ENCODE data around the gene TATDN2.

The TATDN2 gene, protein sequence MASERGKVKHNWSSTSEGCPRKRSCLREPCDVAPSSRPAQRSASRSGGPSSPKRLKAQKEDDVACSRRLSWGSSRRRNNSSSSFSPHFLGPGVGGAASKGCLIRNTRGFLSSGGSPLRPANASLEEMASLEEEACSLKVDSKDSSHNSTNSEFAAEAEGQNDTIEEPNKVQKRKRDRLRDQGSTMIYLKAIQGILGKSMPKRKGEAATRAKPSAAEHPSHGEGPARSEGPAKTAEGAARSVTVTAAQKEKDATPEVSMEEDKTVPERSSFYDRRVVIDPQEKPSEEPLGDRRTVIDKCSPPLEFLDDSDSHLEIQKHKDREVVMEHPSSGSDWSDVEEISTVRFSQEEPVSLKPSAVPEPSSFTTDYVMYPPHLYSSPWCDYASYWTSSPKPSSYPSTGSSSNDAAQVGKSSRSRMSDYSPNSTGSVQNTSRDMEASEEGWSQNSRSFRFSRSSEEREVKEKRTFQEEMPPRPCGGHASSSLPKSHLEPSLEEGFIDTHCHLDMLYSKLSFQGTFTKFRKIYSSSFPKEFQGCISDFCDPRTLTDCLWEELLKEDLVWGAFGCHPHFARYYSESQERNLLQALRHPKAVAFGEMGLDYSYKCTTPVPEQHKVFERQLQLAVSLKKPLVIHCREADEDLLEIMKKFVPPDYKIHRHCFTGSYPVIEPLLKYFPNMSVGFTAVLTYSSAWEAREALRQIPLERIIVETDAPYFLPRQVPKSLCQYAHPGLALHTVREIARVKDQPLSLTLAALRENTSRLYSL

DNA sequence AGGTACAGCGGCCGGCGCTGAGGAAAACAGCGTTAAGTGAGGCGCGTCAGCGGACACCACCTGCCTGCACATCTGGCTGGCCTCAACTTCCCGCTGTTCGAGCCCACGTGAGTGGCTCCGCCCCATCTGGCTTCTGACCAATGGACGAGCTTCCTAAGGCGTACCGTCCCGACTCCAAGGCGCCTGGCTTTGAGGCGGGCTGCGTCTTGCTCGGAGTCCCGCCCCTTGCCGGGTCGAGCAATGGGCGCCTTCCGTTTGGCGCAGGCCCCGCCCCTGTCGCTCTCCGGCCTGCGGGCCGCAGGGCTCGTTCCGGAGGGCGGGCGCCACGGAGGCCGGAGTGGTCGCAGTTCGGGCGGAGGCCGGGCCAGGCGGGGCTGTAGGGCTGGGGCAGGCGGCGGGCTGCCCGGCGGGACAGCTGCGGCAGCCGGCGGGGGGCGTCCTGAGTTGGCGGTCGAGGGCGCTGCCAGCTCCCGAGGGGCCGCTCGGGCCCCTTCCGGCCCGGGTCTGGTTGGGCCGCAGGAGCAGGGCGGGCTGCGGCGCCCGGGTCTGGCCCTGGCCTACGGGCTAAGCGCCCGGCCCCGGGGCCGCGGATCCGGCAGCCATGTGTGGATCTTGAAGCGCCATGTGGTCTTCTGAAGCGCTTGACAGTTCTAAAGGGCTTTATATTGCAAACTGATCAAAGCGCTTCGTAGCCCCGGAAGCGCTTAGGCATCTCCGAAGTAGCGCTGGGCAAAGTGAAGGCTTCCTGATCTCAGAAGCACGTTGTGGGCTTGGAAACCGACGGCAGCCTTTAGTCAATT, at the start of gene TATDN2:
TSS of gene TATDN2 (plus strand) at position 276 of the 800 bp plus-strand sequence. CDS start 742 bp downstream, outside the sequence.
- DNase-seq, result peak; percentile 20 to 93 (median 84)

DNA sequence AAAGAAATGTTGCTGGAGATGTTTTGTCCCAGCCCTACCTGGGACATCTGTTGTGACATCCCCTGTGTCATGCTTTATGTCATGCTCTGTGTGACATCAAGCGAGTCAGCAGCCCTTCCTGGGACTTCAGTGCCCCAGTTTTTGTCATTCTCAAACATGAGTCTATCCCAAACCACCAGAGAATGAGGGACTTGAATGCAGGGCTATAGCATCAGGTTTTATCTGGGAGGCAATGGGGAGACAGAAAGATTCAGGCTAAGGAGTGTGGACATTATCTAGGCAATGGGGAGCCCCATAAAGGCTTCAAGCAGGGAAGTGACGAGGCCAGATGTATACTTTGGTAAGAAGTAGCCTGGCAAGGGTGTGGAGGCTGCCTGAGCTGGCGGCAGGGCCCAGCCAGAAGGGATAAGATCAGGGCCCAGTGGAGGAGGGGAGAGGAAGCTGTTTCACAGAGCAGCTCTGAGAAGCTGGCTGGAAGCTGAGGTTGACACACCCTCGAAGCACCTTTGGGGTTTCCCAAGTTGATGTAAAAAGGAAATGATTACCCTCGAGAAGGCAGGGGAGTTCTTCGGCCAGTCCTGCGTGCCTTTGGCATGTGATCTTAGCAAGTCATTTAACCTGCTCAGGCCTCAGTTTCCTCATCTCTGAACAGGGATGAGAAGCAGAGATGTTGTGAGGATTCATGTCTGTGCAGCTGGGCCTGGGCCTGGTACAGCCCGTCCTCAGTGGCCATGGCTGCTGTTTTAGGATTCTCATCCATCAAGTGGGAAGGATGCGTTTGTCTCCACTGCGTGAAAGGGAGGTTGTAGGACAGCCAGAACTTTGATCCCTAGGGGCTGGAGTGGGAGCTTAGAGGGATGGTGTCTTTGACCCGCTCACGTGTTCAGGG, 49.3 kb upstream of the TATDN2 start:
- peak in 1 of 51 donors; percentile 8 for DNase-seq

DNA sequence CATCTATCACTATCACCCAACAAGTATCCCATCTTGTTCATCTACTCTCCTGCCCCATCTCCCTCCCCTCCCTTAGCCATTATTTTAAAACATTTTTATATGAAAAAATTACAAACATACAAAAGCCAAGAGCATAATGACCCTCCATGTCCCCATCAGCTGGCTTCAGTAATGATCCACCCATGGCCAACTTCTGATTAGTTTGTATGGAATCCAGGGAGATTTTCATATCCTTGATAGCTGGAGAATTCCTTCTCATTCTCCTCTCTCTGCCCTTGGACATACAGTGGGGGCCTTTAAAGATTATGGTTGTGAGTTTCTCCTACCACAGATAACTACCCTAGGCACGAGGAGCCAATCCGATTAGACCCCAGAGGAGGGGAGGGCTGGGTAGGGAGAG, 43.3 kb upstream of the TATDN2 start:
- DNase-seq, result no peak

DNA sequence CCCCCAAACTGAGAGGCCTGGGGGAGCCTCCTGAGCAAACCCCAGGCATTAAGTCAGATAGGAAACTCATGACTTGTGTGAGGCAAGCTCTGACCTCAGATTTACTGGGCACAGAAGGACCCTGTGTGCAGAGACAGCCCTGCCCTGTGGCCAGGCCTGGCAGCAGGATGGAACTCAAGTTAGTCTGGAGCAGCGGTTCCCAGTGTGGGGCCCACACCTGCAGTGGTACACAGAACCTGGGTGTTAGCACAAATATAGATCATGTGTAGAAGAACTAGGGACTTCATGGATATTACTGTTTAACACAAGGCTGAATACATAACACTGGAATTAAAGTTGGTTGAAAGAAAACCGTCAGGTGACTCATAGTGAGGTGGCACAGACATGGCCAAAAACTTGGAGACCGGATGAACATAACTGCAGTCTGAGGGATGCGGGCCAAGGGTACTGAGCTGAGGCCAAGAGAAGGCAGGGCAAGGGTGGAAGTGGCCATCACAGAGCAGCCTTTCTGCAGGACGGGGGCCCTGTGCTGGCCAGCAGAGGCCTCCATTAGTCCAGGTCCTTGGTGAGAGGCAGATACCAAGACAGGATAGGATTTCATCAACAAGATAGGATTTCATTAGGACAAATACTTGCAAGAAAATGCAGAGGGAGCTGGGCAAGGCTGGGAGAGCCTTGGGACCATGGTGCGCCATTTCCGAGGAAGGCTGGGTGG, 42.7 kb upstream of the TATDN2 start:
- peak in 8 of 51 donors; percentile 13 to 34 (median 14) for DNase-seq

DNA sequence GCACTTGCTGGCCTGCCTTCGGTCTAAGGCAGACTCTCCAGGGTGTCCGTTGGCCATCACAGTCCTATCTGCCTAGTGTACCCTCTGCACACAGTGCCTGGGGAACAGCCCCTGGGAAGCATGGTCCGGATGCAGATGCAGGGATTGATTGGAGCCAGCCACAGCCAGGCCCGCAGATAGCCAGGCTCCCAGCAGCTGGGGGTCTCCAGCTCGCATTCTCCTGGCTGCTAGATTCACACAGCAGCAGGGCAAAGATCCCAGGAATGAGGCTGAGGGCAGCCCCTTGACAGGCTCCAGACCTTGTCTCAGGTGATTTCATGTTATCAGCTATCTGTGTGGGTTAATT, 42.1 kb upstream of the TATDN2 start:
- no peak for DNase-seq

DNA sequence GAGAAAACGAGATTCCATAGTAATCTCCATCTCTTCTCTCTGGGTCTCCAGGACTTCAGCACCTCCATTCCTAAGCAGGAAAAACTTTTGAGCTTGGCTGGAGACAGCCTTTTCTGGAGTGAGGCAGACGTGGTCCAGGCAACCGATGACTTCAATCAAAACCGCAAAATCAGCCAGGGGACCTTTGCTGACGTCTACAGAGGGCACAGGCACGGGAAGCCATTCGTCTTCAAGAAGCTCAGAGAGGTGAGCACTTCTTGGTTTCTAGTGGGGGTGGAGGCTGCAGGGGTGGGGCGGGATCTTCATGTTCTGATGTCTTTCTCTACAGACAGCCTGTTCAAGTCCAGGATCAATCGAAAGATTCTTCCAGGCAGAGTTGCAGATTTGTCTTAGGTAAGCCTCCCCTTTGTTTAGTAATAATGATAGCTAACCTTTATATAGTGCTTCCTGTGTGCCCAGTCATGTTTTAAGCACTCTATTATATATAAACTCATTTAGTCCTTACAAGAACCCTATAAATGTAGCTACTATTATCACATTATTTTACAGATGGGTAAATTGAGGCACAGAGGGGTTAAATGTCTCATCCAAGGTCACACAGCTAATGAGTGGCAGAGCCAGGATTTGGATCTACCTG, 35.0 kb upstream of the TATDN2 start:
- no peak for DNase-seq

DNA sequence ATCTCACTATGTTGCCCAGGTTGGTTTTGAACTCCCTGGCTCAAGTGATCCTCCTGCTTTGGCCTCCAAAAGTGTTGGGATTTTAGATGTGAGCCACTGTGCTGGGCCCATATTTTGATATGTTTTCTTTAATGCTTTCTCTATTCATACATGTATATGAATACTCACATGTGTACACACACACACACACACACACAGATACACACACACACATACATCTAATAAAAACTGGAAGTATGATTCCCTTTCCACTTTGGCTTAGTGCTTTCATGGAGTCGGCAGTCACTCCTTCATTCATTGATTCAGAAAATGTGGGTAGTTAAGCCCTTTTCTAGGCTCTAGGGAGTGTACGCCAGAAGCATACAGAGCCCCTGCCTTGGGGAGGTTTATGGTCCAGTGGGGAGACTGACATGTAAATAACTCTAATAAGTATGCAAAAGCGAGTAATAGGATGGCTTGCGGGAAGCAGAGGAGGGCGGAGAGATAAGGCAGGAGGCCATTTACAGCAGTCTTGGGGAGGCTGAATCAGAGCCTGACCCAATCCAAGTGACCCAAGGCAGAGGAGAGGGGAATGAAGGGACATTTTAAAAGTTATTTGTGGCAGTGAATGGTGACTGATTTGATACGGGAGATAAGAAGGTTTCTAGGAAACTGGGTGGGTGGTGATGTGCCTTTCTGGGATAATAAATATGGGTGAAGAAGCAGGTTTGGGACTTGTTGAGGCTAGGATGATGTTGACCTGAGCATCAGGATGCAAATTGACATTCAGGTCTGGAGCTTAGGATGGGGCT, 32.5 kb upstream of the TATDN2 start:
- no peak for DNase-seq

DNA sequence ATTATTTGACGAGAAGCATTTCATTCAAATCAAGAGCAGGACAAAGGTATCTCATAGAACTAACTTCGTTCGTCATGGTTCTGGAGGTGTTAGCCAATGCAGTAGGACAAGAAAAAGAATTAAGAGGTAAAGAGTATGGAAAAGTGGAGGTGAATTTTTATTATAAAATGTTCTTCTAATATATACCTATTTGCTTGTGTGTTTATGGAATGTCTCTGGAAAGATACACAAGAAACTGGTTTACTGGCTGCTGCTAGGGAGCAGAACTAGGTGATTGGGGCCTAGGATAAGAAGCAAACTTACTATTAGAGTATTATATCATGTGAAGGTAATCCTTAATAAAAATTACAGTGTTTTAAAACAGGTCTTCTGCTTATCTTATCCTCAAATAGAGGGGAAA, 30.9 kb upstream of the TATDN2 start:
- no peak for DNase-seq

DNA sequence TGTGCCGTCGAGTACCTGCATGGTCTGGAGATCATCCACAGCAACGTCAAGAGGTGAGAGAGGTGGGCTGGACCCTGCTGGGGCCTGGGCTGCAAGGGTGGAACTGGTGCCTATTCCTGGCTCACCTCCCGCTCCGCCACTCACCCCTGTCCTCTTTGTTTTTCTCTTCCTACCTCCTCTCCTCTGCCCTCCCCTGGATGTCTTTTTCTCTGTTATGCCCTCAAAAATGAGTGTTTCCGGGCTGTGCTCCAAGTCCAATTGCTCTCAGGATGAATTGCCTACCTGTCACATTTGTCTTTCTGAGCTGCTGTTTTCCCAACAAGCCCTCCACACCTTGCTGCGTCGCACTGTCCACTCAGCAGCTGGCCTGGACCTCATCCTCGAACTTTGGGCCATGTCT, 28.5 kb upstream of the TATDN2 start:
- no peak for DNase-seq

DNA sequence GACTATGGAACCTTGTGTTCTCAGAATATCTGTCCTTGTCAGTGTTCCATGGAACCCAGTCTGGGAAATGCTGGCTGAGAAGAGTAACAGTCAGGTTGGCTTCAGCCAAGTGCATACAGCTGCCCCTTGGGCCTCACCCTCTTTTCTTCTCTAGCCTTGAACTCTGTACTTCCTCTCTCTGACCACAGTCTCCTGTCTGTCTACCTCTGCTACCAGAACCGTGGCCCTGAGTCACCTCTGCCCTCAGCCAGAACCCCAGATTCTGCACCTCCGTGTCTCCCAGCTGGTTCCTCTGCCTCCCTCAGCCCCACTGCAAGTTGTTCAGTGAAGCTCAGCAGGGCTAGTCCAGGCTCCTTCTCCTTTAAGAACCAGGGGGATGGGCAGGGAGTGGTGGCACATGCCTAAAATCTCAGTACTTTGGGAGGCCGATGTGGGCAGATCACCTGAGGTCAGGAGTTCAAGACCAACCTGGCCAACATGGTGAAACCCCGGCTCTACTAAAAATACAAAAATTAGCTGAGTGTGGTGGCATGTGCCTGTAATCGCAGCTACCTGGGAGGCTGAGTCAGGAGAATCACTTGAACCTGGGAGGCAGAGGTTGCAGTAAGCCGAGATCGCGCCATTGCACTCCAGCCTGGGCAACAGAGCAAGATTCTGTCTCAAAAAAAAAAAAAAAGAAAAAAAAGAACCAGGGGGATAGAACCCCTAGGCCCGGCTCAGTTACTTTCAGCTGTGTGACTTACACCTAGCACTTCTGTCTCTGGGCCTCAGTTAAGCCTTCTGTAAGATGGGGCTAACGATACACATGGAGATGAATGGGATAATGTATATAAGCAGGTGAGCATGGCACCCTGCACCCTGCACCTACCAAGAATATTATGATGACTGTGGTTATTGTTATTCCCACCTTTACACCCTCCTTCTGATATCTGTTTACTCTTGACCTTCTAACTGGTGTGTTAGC, 24.3 kb upstream of the TATDN2 start:
- no peak for DNase-seq

DNA sequence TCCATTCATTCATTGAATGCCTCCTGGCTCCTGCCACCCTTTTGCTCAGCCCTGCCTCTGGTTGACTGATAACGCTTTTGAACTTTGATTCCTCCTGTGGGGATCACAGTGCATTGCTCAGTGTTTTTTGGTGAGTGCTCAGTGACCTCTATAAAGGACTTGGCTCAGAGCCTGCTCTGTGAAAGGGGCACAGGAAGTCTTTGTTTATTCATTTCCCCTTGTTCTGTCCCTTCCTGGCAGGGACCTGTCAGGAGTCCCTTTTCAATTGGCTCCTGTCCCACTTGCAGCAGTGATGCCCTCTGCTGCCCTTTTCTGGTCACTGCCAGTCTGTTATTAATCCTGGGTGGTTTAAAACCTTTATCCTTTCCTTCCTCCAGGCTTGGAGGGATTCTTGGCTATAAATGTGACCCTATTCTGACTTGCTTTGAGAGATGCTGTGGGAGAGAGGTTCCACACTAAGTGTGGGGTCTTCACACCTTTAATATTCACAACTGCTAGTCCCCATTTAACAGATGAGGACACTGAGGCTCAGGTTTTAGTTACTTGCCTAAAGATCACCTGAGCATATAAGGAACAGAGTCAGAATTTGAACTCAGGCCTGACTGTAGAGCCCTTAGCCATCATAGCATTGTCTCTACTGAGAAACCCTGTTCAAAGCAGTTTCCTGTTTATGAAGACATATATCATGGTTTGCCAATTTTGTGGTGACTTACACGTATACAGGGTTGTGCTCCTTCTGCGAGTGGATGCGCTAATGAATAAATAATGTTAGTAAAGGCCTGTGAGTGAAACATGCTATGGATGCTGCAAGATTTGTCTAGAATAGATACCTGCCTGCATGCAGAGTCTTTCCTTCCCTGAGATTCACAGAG, 23.2 kb upstream of the TATDN2 start:
- DNase-seq, result peak in 48 of 51 donors; percentile 3 to 84 (median 55)

DNA sequence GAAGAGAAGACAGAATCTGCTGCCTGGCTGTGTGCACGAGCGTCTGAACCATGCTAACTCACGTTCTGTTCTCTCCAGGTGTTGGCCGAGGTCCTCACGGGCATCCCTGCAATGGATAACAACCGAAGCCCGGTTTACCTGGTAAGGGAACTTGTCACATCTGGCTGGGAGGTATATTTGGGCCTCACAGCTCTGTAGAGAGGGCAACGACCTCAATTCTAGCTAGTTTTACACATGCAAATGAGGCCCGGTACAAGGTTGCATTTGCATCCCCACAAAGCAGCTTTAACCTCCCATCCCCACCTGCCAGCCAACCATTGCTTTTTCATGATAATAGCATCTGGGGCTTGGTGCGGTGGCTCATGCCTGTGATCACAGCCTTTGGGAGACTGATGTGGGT, 22.0 kb upstream of the TATDN2 start:
- no peak for DNase-seq

DNA sequence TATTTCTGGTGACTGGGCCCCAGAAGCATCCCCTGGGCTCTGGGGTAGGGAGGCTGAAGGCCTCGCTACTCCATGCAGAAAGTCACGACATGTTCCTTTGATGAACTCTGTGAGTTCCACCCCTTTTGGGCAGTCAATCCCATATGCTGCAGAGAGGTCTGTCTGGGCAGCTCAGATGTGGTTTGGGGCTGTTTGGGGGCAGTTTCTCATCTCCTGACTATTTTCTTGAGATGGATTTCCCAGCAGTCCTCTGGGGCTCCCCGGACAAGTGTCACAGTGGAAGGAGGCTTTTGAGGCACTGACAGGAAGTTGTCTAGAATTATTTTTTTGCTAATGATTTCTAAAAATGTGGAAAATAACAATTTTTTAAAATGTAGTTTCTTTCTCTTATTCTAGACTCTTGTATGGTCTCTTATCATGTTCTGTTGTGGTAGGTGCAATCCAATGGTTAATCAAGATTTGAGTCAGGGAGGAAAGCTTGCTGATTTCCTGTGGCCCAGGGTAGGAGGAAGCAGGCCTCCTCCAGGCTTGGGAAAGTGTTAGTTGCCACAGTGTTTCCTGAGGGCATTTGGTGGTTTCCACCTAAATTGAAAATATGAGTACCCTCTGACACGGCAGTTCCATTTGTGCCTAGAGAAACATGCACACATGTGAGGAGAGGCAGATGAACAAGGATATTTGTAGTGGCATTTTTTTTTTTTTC, 19.9 kb upstream of the TATDN2 start:
- no peak for DNase-seq

DNA sequence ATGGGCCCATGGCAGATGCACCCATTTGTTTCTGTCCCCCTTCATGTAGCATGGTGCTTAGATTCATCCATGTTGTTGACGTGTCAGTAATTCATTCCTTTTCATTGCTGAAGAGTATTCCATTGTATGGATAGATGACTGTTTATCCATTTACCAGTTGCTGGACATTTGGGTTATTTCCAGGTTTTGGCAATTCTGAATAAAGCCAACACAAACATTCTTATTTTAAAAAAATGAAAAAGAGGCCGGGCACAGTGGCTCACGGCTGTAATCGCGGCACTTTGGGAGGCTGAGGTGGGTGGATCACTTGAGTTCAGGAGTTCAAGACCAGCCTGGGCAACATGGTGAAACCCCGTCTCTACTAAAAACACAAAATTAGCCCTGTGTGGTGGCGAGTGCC, 18.7 kb upstream of the TATDN2 start:
- no peak for DNase-seq

DNA sequence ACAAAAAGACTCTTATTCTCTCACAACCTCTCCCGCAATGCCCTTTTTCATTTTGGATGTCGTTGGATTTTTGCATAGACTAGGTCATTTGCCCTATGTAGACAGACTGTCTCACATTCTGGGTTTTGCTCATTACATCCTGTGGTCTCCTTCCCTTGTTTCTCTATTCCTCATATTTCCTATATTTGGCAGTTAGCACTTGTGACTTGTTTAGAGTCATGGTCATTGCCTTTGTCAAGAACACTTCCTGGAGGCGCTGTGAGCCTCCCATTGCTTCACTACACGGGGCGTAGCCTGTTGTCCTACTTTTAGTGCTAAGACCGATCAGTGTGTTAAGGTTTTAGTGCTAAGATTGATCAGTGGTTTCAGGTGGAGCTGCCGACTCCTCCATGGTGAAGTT, 16.1 kb upstream of the TATDN2 start:
- DNase-seq, result no peak

DNA sequence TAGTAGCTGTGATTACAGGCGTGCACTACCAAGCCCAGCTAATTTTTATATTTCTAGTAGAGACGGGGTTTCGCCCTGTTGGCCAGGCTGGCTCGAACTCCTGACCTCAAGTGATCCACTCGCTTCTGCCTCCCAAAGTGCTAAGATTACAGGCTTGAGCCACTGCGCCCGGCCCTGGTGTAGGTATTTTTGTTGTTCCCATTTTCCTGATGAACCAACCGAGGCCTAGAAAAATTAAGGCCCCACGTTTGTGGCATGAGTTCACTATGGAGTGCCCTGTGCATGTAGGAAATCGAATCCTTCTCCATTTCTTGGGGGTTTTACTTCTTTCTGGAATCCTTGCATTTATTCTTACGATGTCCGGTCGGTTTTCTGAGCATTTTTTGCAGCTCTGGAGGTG, 14.3 kb upstream of the TATDN2 start:
- DNase-seq, result no peak

All from hypothalamus (tissue), 51 donors.